Measurements from ENCODE around the gene CYP27B1. TPM values are rescaled to one million over a fixed set of nuclear protein-coding genes. Genes with fewer than 3 reads are reported as not detected.

The CYP27B1 gene
- total RNA-seq, 4 donors from 2014 or later: 3.0 TPM; not detected in 3

DNA sequence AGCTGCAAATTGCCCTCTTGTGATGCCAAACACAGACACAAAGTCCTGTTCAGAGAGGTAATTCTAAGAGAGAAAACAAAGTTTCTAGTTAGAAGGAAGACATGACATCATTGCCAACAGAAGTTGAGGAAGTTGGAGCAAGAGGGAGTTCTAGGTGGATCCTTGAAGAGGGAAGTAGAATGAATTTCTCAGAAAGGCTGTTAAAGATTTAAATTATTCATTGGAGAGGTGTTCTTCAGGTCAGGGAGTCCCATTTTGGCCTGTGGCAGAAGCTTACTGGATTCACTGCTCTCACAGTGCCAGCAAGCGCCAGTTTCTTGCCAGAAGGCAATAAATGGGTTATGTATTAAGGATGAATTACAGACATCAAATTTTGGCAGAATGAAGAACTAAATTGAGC, 31.1 kb upstream of the CYP27B1 start:
- TF ChIP-seq, protein P1, sequence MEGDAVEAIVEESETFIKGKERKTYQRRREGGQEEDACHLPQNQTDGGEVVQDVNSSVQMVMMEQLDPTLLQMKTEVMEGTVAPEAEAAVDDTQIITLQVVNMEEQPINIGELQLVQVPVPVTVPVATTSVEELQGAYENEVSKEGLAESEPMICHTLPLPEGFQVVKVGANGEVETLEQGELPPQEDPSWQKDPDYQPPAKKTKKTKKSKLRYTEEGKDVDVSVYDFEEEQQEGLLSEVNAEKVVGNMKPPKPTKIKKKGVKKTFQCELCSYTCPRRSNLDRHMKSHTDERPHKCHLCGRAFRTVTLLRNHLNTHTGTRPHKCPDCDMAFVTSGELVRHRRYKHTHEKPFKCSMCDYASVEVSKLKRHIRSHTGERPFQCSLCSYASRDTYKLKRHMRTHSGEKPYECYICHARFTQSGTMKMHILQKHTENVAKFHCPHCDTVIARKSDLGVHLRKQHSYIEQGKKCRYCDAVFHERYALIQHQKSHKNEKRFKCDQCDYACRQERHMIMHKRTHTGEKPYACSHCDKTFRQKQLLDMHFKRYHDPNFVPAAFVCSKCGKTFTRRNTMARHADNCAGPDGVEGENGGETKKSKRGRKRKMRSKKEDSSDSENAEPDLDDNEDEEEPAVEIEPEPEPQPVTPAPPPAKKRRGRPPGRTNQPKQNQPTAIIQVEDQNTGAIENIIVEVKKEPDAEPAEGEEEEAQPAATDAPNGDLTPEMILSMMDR (IDR thresholded peaks at IDR 0.05): no peak
- no peak for TF ChIP-seq POLR2A (IDR thresholded peaks at IDR 0.05)
- no peak for TF ChIP-seq EP300 (IDR thresholded peaks at IDR 0.05)
- peaks cover 0 to under 1% (median 0%) of the 10 kb centered on the region in 4 donors for H3K4me1 ChIP-seq
- no peak overlapping the region for H3K27ac ChIP-seq
- WGBS, 2 donors: 96 to 98% methylated on average over 1 of the region's 1 CpG
- no peak overlapping the region for H3K4me3 ChIP-seq
- no peaks in the 10 kb centered on the region for H3K27me3 ChIP-seq
- DNase-seq (ENCODE audit: low spot score in 2 of 2): no peak
- H3K9me3 ChIP-seq: no peaks in the 10 kb centered on the region
- peaks cover 4 to 97% (median 37%) of the 10 kb centered on the region in 3 donors for H3K36me3 ChIP-seq

DNA sequence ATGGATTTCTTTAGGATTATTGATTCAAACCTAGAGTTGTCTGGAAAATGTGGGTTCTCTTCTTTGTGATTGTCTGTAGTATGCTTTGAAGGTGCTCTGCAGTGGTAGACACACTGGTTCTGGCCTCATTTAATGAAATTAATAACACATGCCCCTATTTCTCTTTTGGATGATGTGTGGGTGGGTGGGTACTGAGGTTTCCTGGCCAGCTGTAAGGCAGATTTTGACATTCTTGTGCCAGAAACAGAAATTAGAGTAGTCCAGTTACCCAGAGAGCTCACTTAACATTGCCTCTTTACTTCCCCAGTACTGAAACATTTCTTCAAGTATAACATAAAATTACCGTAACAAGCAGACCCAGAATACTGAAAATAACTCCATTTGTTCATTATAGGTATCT, 30.1 kb upstream of the CYP27B1 start:
- peaks cover 4 to 97% (median 32%) of the 10 kb centered on the region in 3 donors for H3K36me3 ChIP-seq
- no peaks in the 10 kb centered on the region for H3K27me3 ChIP-seq
- H3K4me3 ChIP-seq: no peak overlapping the region
- H3K9me3 ChIP-seq: no peaks in the 10 kb centered on the region
- TF ChIP-seq POLR2A (IDR thresholded peaks at IDR 0.05) (no peak), EP300 (IDR thresholded peaks at IDR 0.05) (no peak)
- TF ChIP-seq, protein P1 (IDR thresholded peaks at IDR 0.05): no peak
- no peaks in the 10 kb centered on the region for H3K4me1 ChIP-seq
- DNase-seq (ENCODE audit: low spot score in 2 of 2): no peak
- WGBS, 2 donors: 96 to 98% methylated on average over 1 of the region's 1 CpG
- H3K27ac ChIP-seq: no peak overlapping the region

DNA sequence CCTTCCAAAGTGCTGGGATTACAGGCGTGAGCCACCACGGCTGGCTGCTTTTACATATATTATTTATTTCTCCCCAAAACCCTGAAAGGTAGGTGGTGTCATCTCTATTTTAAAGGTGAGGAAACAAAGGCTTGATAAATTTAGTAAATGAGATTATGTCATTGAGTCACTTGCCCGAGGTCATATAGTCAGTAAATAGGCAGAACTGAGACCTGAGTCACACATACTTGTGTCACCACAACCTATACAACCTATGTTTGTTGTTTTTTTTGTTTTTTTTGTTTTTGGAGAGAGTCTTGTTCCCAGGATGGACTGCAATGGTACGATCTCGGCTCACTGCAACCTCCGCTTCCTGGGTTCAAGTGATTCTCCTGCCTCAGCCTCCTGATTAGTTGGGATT, 28.5 kb upstream of the CYP27B1 start:
- 85 to 93% methylated on average over 6 of the region's 6 CpGs for WGBS, 2 donors
- H3K27me3 ChIP-seq: no peaks in the 10 kb centered on the region

DNA sequence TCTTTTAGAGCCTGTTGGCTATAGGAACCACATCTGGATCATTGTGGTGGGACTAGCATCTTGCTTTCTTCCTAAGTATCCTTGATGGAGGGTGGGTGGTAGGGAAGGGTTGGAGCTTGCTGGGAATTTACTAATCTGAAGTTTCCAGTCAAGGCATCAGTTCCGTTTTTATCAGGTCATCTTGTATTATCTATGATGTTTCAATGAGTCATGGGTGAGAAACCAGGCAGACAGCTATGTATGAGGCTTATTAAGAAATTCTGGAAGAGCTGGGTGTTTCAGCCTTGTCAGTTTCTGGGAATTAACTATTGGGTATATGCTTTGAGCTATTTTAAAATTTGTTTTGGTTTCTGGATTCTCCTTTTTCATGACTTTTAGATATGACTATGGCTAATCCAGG, 27.0 kb upstream of the CYP27B1 start:
- 48 to 61% methylated on average over 1 of the region's 1 CpG for WGBS, 2 donors
- peaks cover 2 to 92% (median 23%) of the 10 kb centered on the region in 3 donors for H3K36me3 ChIP-seq

More for the DNA sequence above, 28.5 kb upstream of the CYP27B1 start:
- Histone ChIP-seq H3K4me1 (no peaks in the 10 kb centered on the region), H3K4me3 (no peak overlapping the region), H3K27ac (no peak overlapping the region), H3K36me3 (peaks cover 2 to 94% (median 28%) of the 10 kb centered on the region in 3 donors), H3K9me3 (no peaks in the 10 kb centered on the region)
- TF ChIP-seq, protein P1 (IDR thresholded peaks at IDR 0.05): no peak
- no peak for TF ChIP-seq EP300 (IDR thresholded peaks at IDR 0.05)
- TF ChIP-seq POLR2A (IDR thresholded peaks at IDR 0.05): no peak
- no peak for DNase-seq (ENCODE audit: low spot score in 2 of 2)

DNA sequence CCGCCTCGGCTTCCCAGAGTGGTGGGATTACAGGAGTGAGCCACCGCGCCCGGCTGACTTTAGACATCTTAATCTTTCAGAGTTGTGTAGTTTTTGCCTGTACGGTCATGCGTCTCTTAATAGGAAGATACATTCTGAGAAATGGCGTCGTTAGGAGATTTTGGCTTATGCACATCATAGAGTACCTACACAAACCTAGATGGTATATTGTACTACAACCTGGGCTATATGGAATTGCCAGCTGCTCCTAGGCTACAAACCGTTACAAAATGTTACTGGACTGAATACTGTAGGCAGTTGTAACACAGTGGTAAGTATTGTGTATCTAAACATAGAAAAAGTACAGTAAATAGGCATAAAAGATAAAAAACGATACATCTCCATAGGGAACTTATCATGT, 17.0 kb upstream of the CYP27B1 start:
- H3K9me3 ChIP-seq: no peaks in the 10 kb centered on the region
- peaks cover 0 to 26% (median 6%) of the 10 kb centered on the region in 4 donors for H3K4me1 ChIP-seq
- no peak overlapping the region for H3K27ac ChIP-seq
- H3K4me3 ChIP-seq: peak overlapping the region in 1 of 4 donors; percentile 73
- DNase-seq (ENCODE audit: low spot score in 2 of 2): no peak
- peaks cover 0 to 65% (median 3%) of the 10 kb centered on the region in 3 donors for H3K36me3 ChIP-seq
- 92 to 94% methylated on average over 11 of the region's 11 CpGs for WGBS, 2 donors
- H3K27me3 ChIP-seq: no peaks in the 10 kb centered on the region
- no peak for TF ChIP-seq EP300 (IDR thresholded peaks at IDR 0.05)
- TF ChIP-seq POLR2A (IDR thresholded peaks at IDR 0.05): no peak
- TF ChIP-seq, protein P1 (IDR thresholded peaks at IDR 0.05): no peak

More for the DNA sequence above, 27.0 kb upstream of the CYP27B1 start:
- no peak overlapping the region for H3K4me3 ChIP-seq
- TF ChIP-seq POLR2A (IDR thresholded peaks at IDR 0.05) (no peak), EP300 (IDR thresholded peaks at IDR 0.05) (no peak)
- TF ChIP-seq, protein P1 (IDR thresholded peaks at IDR 0.05): no peak
- H3K27me3 ChIP-seq: no peaks in the 10 kb centered on the region
- DNase-seq (ENCODE audit: low spot score in 2 of 2): no peak
- no peak overlapping the region for H3K27ac ChIP-seq
- no peaks in the 10 kb centered on the region for H3K4me1 ChIP-seq
- no peaks in the 10 kb centered on the region for H3K9me3 ChIP-seq
